Measurements from ENCODE around the gene CDO1.
A peak's percentile ranks its signal among the peaks of the same experiment; 100 is the strongest.

The CDO1 gene

DNA sequence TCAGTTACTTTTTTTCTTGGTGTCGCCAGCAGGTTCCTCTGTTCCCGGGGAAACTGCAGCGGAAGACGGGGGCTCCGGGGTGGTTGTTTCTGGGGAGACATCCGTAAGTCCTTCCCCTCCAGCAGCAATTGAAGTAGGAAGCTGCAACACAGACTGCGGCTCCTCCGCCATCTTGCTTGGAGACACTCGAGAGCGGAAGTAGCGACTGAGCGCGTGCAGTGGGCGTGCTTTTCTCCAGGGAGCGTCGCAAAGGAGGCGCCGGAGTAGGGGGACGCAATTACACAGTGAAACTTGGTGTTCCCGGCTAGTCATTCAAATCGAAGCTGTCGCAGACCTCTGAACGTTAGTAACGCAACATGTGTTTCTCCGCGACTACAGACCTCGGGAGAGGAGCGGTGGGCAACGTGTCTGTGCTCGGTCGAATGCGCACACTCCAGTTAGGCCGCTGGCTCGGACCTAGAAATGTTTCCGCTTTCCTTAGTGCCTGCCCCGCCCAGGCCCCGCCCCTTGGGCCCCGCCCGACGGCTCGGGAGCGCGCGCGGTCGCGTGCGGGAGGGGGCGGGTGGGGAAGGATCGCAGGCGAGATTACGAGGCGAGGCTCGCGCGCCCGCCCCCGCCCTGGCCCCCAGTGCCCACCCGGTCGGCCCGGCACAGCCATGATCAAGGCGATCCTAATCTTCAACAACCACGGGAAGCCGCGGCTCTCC, 25.1 kb upstream of the CDO1 start, which contains the start of the genes AP3S1 and ATG12:
Gene AP3S1, plus strand, starts transcription at position 554 of the 707 bp plus-strand sequence. Its CDS starts 103 bp downstream, at position 657.
Gene ATG12, minus strand, starts transcription at position 184 of the 707 bp plus-strand sequence. Its CDS starts 13 bp downstream, at position 171.
- TF ChIP-seq, protein P1, sequence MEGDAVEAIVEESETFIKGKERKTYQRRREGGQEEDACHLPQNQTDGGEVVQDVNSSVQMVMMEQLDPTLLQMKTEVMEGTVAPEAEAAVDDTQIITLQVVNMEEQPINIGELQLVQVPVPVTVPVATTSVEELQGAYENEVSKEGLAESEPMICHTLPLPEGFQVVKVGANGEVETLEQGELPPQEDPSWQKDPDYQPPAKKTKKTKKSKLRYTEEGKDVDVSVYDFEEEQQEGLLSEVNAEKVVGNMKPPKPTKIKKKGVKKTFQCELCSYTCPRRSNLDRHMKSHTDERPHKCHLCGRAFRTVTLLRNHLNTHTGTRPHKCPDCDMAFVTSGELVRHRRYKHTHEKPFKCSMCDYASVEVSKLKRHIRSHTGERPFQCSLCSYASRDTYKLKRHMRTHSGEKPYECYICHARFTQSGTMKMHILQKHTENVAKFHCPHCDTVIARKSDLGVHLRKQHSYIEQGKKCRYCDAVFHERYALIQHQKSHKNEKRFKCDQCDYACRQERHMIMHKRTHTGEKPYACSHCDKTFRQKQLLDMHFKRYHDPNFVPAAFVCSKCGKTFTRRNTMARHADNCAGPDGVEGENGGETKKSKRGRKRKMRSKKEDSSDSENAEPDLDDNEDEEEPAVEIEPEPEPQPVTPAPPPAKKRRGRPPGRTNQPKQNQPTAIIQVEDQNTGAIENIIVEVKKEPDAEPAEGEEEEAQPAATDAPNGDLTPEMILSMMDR (IDR thresholded peaks at IDR 0.05) = no peak

DNA sequence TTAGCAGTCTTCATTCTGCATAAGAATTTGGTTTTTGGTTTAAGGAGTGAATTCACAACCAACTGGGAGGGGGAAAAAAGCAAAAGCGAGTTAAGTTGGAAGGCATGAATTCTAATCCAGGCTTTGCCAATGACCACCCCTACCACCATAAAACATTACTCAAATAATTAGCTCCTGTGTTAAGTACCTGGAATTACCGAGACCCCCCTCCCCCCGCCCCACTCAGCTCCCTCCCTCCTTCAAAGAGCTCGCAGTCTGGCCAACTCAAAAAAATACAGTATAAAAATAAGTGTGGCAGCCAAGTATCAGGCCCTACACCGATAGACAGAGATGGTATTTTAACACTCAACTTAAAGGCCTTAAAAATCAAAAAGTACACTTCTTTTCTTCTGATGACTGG, 24.4 kb upstream of the CDO1 start:
- TF ChIP-seq, protein P1 (IDR thresholded peaks at IDR 0.05) = no peak

DNA sequence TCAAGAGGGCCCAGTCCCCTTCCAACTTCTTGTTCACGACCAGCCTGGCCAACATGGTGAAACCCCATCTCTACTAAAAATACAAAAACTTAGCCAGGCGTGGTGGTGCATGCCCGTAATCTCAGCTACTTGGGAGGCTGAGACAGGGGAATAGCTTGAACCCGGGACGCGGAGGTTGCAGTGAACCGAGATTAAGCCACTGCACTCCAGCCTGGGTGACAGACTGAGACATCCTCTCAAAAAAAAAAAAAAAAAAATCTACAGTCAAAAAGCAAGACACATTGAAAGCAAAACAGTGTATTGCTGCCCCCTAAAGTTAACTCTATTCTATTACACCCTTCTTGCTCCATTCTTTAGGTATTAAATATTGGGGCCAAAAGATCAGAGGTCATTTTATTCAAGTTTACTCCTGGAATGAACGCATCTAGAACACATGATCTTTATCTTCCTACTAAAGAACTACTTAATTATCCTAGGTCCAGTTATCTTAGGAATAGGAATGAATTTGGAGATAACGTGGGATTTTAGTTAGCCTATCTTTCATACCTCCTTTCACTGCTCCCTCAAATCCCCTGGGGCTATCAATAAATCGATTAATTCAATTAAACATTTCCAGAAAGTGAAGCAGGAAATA, 22.5 kb upstream of the CDO1 start:
- TF ChIP-seq, protein P1 (IDR thresholded peaks at IDR 0.05) = peak; percentile 53; the same call in 1 of the 2 replicates

DNA sequence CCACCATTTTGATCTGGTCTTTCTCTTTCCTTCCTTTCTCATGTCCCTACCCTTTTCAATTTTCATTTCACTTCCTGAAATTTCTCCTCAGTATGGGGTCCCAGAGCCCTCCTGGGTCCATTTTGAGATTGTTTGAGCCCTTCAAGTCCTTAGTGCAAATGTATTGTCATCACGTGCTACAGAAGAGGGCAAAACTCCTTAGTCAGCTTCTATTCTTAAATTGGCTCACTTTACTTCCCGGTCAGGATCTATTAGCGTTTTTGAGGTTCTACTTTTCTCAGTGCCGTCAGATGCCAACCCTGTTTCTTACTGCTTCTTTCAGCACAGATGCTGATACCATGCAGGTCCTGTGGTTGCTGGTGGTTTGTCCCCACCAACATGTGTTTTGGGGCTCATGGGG, 19.0 kb upstream of the CDO1 start:
- TF ChIP-seq, protein P1 (IDR thresholded peaks at IDR 0.05) = no peak

DNA sequence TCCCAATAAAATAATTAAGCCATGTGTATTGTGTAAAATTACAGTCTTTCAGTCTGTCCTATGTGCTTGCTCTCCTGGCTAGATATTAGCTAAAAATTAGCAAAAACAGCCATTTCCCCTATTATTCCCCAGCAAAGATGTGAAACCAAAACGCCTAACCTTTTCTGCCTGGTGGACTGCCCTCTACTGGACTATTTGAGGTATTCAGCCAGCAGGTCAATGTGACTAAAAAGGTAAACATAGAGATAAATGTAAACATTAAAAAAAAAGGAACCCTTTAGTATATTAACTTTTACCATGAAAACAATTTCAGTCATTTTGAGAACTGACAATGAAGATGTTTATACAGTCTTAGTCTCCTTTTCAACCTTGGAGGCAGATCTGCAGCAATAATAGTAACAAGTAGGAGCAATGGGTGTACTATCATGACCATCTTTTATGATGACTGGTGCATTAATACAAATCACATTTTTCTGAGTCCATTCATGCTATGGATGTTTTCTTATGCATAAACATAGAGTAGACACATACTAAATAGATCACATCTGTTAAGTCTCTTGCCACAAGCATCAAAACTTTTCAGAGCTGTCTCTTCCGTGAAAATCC, 14.8 kb upstream of the CDO1 start:
- TF ChIP-seq, protein P1 (IDR thresholded peaks at IDR 0.05) = peak; percentile 94

DNA sequence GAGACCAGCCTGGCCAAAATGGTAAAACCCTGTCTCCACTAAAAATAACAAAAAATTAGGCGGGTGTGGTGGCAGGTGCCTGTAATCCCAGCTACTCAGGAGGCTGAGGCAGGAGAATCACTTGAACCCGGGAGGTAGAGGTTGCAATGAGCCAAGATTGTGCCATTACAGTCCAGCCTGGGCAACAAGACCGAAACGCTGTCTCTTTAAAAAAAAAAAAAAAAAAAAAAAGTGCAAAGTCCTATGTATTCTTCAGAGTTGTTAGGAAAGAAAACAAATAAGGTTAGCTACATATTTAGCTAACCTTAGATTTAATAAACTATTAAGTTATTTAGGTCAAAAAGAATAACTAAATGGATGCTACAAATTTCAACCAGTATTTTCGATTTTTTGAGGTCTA, 13.5 kb upstream of the CDO1 start:
- TF ChIP-seq, protein P1 (IDR thresholded peaks at IDR 0.05) = no peak

DNA sequence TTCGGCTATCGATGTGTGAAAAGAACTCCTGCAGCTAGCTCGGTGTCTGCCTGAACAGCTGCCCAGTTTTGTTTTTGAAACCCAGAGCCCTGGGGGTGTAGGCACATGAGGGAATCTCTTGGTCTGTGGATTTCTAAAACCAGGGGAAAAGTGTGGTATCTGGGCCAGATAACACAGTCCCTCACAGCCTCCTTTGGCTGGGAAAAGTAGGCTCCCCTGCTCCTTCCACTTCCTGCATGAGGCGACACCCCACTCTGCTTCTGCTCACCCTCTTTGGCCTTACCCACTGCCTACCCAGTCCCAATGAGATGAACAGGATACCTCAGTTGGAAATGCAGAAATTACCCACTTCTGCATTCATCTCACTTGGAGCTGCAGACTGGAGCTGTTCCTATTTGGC, 9.5 kb upstream of the CDO1 start:
- TF ChIP-seq, protein P1 (IDR thresholded peaks at IDR 0.05) = no peak

Data from LNCAP (cell line).